LNCAP (cell line): ENCODE results near the gene PSTK.

Experiments used
- CTCF ChIP-seq: fragments of 450-650 bp; IDR thresholded peaks from 2 replicates; pipeline ENCODE4 v1.5.1; 2017; ENCODE audit warnings: mild to moderate bottlenecking

The PSTK gene

GRCh38 chr10:122981066-122981464 lies 864 bp downstream of the PSTK start:
- TF ChIP-seq CTCF, result peak; percentile 36

- no peak for TF ChIP-seq CTCF
These were observed 3.7 kb downstream of the PSTK start for GRCh38 chr10:122983898-122984297.

- no peak for TF ChIP-seq CTCF
These were observed 4.5 kb downstream of the PSTK start for GRCh38 chr10:122984708-122985107.

- TF ChIP-seq CTCF, result no peak
These were observed 6.1 kb downstream of the PSTK start for GRCh38 chr10:122986335-122986734.

GRCh38 chr10:122988501-122988900 lies 8.3 kb downstream of the PSTK start:
- TF ChIP-seq CTCF, result no peak

GRCh38 chr10:122990278-122990677 lies 10.1 kb downstream of the PSTK start:
- no peak for TF ChIP-seq CTCF

- no peak for TF ChIP-seq CTCF
These were observed 11.9 kb downstream of the PSTK start for GRCh38 chr10:122992031-122992585.

GRCh38 chr10:122993797-122994336 lies 13.7 kb downstream of the PSTK start:
- no peak for TF ChIP-seq CTCF
